Esophagus muscularis mucosa (tissue), 4 donors: Measurements from ENCODE around the gene BACH1. TPM values are rescaled to one million over a fixed set of nuclear protein-coding genes. Genes with fewer than 3 reads are reported as not detected.

Experiments used
- DNase-seq: peaks from one replicate; pipeline ENCODE4 v3.0.0-alpha.2; 2017; ENCODE audit errors: extremely low spot score
- H3K27ac ChIP-seq, 4 donors: fragments of 200-600 bp; sonication (generic); replicated peaks in 1 of 4; 1 replicate in 3 of 4; 2 replicates in 1 of 4; pipeline ENCODE4 v1.5.1; 2016 to 2019; ENCODE audit warnings: mild to moderate bottlenecking in 1 of 4
- H3K27me3 ChIP-seq, 4 donors: fragments of 200-600 bp; sonication (generic); one replicate each; pipeline versions ENCODE4 v1.5.1 to v1.6.0; 2016 to 2019
- H3K36me3 ChIP-seq, 4 donors: fragments of 200-600 bp; sonication (generic); one replicate each; pipeline ENCODE4 v1.5.1; 2016 to 2019
- H3K4me1 ChIP-seq, 4 donors: fragments of 200-600 bp; sonication (generic); one replicate each; pipeline ENCODE4 v1.5.1; 2016 to 2019
- H3K4me3 ChIP-seq, 4 donors: fragments of 200-600 bp; sonication (generic); 1 replicate in 2 of 4; 2 replicates in 2 of 4; pipeline ENCODE4 v1.5.1; 2016 to 2019; ENCODE audit warnings: mild to moderate bottlenecking in 4 of 4, moderate library complexity in 1 of 4
- H3K9me3 ChIP-seq, 4 donors: fragments of 200-600 bp; sonication (generic); 1 replicate in 3 of 4; 2 replicates in 1 of 4; pipeline ENCODE4 v1.5.1; 2016 to 2019
- EP300 ChIP-seq: sonication (generic); formaldehyde crosslinking; IDR thresholded peaks from one replicate; pipeline ENCODE4 v1.6.1; 2017; ENCODE audit warnings: antibody characterized with exemption
- POLR2A ChIP-seq: fragments of 450-650 bp; IDR thresholded peaks from one replicate; pipeline ENCODE4 v1.6.1; 2017; ENCODE audit warnings: antibody characterized with exemption, moderate library complexity, mild to moderate bottlenecking, low read depth
- POLR2AphosphoS5 ChIP-seq, 2 donors: sonication (generic); formaldehyde crosslinking; IDR thresholded peaks; one replicate each; pipeline ENCODE4 v1.6.1; 2017; ENCODE audit warnings: antibody characterized with exemption in 2 of 2
- WGBS: methylation state at CpG from one replicate; pipeline ENCODE4 v1.1.5; 2018; 5-methylcytosine and 5-hydroxymethylcytosine counted together
- intact Hi-C: fragments of 100-400 bp; cut with DNase I; formaldehyde crosslinking; loops from one replicate; pipeline ENCODE4 v1.15.1; 2023
- total RNA-seq, 4 donors: library from RNA; depleted of rRNA; stranded (reverse); fragments of >200 nt; gene quantifications; one replicate each; pipeline versions ENCODE4 v1.1.0 to v1.2.1, GENCODE V29; 2016
- TF ChIP-seq, protein P1 (sequence below), 3 experiments: fragments of 200-600 bp in 2 of 3; fragments of 450-650 bp in 1 of 3; sonication (generic) in 2 of 3; IDR thresholded peaks; one replicate each; pipeline ENCODE4 v1.5.1; 2017 to 2019; ENCODE audit warnings: antibody characterized with exemption in 3 of 3, mild to moderate bottlenecking in 2 of 3, moderate library complexity in 1 of 3

BACH1 gene
- total RNA-seq, 4 donors from 2014 or later = 43.8 to 86.3 (median 50.9) TPM

DNA sequence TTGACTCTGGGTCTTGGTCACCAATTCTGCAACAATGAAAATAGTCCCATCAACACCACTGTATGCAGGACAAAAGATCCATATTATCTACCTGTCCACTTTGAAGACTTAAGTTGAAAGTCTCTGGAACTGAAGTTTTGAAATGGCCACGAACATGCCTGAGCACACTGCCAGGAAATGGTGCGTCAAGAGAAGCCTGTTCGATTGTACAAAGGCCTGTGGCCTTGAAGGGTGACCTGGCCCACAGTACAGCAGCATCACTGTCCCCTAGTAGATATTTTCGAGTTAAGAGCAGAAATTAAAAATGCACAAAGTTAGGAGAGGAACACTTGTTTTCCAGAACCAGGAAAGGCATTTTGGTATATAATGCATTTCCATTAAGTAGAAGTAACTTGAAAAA lies 78.5 kb downstream of the BACH1 start:
- DNase-seq = no peak
- H3K4me3 ChIP-seq = no peak overlapping the region
- intact Hi-C loops = loop anchor here (10.0 kb wide), 1 partner anchor 132 kb away; no protein-coding TSS in a partner anchor
- H3K27me3 ChIP-seq = no peaks in the 10 kb centered on the region
- no peaks in the 10 kb centered on the region for H3K4me1 ChIP-seq
- H3K27ac ChIP-seq = no peak overlapping the region
- peaks cover 0 to 5% (median 0%) of the 10 kb centered on the region in 4 donors for H3K36me3 ChIP-seq
- WGBS = 94% methylated on average over 4 of the region's 4 CpGs
- TF ChIP-seq POLR2A (no peak), POLR2AphosphoS5 (IDR thresholded peaks at IDR 0.05) (no peak), EP300 (no peak)
- TF ChIP-seq, protein P1, sequence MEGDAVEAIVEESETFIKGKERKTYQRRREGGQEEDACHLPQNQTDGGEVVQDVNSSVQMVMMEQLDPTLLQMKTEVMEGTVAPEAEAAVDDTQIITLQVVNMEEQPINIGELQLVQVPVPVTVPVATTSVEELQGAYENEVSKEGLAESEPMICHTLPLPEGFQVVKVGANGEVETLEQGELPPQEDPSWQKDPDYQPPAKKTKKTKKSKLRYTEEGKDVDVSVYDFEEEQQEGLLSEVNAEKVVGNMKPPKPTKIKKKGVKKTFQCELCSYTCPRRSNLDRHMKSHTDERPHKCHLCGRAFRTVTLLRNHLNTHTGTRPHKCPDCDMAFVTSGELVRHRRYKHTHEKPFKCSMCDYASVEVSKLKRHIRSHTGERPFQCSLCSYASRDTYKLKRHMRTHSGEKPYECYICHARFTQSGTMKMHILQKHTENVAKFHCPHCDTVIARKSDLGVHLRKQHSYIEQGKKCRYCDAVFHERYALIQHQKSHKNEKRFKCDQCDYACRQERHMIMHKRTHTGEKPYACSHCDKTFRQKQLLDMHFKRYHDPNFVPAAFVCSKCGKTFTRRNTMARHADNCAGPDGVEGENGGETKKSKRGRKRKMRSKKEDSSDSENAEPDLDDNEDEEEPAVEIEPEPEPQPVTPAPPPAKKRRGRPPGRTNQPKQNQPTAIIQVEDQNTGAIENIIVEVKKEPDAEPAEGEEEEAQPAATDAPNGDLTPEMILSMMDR (IDR thresholded peaks at IDR 0.05) = no peak
- peaks cover 0 to 5% (median 0%) of the 10 kb centered on the region in 4 donors for H3K9me3 ChIP-seq

DNA sequence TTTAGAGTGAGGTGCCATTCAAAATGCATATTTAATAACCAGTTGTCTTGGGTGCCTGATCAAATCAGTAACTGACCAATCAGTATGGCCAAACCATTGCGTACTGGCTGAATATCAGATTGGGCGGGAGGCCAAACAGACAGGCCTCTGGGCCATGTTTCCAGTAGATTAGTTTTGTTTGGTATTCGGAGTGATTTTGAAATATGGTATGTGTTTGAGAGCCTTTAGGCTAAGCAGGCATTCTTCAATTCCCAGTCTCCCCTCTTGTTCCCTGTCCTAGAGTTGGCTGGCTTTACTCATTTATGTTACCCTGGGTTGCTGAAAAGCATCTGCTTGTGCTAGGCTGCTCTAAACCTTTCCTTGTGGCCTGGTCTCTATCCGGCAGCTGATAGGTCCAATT lies 80.1 kb downstream of the BACH1 start:
- no peaks in the 10 kb centered on the region for H3K4me1 ChIP-seq
- H3K27ac ChIP-seq = no peak overlapping the region
- peaks cover 0 to 5% (median 0%) of the 10 kb centered on the region in 4 donors for H3K9me3 ChIP-seq
- H3K36me3 ChIP-seq = no peaks in the 10 kb centered on the region
- H3K4me3 ChIP-seq = no peak overlapping the region
- no peaks in the 10 kb centered on the region for H3K27me3 ChIP-seq
- 69% methylated on average over 4 of the region's 4 CpGs for WGBS
- no peak for TF ChIP-seq POLR2AphosphoS5 (IDR thresholded peaks at IDR 0.05)
- TF ChIP-seq EP300 = no peak
- TF ChIP-seq, protein P1 (IDR thresholded peaks at IDR 0.05) = no peak
- no peak for TF ChIP-seq POLR2A
- DNase-seq = no peak
- intact Hi-C loops = loop anchor here (10.0 kb wide), 1 partner anchor 134 kb away; no protein-coding TSS in a partner anchor

DNA sequence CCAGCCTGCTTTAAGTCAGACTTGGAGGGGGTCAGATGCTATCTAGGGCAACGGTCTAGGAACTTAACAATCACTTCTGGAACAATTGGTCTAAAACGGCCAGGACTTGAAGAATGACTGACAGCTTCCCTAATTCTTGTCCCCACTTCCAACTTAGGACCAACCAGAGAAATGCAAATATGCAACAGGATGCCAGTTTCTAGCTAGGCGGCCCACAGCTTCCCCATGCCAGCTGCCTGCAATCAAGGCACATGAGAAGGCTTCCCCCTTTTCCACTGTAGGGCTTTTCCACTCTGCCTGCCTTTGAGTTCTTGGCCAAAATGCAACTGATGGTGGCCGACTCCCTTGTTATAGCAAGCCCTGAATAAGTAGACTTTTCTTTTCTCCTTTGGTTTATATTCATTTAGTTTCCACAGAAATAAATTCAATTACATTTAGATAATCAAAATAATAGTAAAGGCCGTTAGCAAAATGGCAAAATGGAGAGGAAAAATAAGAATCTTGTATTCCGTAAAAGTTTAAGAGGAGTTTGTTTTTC lies 80.9 kb downstream of the BACH1 start:
- H3K4me3 ChIP-seq = no peak overlapping the region
- WGBS = 83% methylated on average over 6 of the region's 6 CpGs
- intact Hi-C loops = loop anchor here (10.0 kb wide), 1 partner anchor 135 kb away; no protein-coding TSS in a partner anchor

DNA sequence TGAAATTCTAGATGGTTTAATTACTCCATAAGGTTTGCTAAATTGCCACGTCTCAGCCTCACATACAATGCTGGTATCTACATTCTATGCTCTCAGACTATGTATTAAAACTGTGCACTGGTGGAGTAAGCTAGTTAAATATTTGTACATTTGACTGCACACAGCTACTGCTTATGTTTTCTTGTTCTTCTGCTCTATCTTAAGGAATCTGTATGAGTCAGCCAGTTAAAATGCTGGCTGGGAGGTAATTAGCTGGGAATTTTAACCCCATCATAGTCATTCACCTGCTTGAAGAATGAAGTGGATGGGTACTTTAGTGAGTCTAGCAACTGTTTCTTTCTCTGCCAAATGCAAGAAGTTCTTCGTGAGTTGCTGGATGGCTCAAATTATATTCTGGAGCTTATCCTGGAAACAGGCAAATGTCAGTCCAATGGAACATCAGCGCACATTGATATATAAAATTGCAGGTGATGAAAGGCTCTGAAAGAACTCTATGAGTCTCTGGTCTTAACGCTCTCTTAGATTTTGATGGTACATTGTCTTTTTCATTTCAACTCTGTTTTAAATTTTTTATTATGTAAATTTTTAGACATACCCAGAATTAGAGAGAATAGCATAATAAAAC lies 83.4 kb downstream of the BACH1 start:
- Histone ChIP-seq H3K9me3 (peaks cover 0 to 5% (median 0%) of the 10 kb centered on the region in 4 donors), H3K27me3 (no peaks in the 10 kb centered on the region), H3K36me3 (no peaks in the 10 kb centered on the region), H3K4me1 (no peaks in the 10 kb centered on the region), H3K4me3 (no peak overlapping the region), H3K27ac (no peak overlapping the region)
- intact Hi-C loops = no loop called here
- WGBS = 92% methylated on average over 4 of the region's 4 CpGs
- DNase-seq = no peak
- TF ChIP-seq POLR2AphosphoS5 (IDR thresholded peaks at IDR 0.05) (no peak), POLR2A (no peak), EP300 (no peak)
- TF ChIP-seq, protein P1 (IDR thresholded peaks at IDR 0.05) = no peak

More for the DNA sequence above, 80.9 kb downstream of the BACH1 start:
- no peaks in the 10 kb centered on the region for H3K27me3 ChIP-seq
- H3K4me1 ChIP-seq = no peaks in the 10 kb centered on the region
- H3K36me3 ChIP-seq = no peaks in the 10 kb centered on the region
- no peak overlapping the region for H3K27ac ChIP-seq
- H3K9me3 ChIP-seq = peaks cover 0 to 5% (median 0%) of the 10 kb centered on the region in 4 donors
- no peak for DNase-seq
- TF ChIP-seq, protein P1 (IDR thresholded peaks at IDR 0.05) = no peak
- TF ChIP-seq POLR2A (no peak), POLR2AphosphoS5 (IDR thresholded peaks at IDR 0.05) (no peak), EP300 (no peak)
